ENCODE measurements around the gene SIT1. TPM values are rescaled to one million over a fixed set of nuclear protein-coding genes. Genes with fewer than 3 reads are reported as not detected.

Gene SIT1
- total RNA-seq, 4 donors from 2014 or later: not detected

DNA sequence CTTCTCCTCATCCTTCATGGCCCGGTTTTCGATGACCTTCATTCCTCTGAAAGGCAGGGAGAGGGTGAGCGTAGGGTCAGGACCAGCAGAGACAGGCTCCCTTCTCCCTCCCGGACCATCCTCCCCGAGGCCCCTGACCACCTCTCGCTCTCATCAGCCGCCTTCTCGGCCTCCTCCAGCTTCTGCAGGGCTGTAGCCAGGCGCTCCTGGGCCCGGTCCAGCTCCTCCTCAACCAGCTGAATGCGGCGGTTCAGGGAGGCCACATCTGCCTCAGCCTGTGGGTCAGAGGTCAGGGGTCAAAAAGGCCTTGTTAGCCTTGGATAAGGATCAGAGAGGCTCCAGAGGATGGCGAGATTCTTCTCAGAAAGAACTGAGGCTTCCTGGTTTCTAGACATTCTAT is 34.8 kb upstream of the SIT1 start:
- intact Hi-C loops (cut with DNase I; ENCODE audit: low total_unique reads): no loop called here
- H3K4me3 ChIP-seq (ENCODE audit: low read depth, poor library complexity, severe bottlenecking): no peak overlapping the region

GRCh38 chr9:35684921-35685320 is 34.2 kb upstream of the SIT1 start:
- H3K4me3 ChIP-seq (ENCODE audit: low read depth, poor library complexity, severe bottlenecking): no peak overlapping the region
- no peak for DNase-seq (ENCODE audit: low spot score in 2 of 2)
- WGBS, 2 donors: 95 to 96% methylated on average over 10 of the region's 10 CpGs
- TF ChIP-seq POLR2A (IDR thresholded peaks at IDR 0.05) (no peak), CTCF (IDR thresholded peaks at IDR 0.05) (no peak)
- intact Hi-C loops (cut with DNase I; ENCODE audit: low total_unique reads): no loop called here

More for the DNA sequence above, 34.8 kb upstream of the SIT1 start:
- DNase-seq (ENCODE audit: low spot score in 2 of 2): no peak
- WGBS, 2 donors: 83 to 86% methylated on average over 13 of the region's 13 CpGs
- TF ChIP-seq CTCF (IDR thresholded peaks at IDR 0.05) (no peak), POLR2A (IDR thresholded peaks at IDR 0.05) (no peak)

GRCh38 chr9:35683323-35683722 is 32.6 kb upstream of the SIT1 start:
- intact Hi-C loops (cut with DNase I; ENCODE audit: low total_unique reads): no loop called here
- no peak for DNase-seq (ENCODE audit: low spot score in 2 of 2)
- H3K4me3 ChIP-seq (ENCODE audit: low read depth, poor library complexity, severe bottlenecking): no peak overlapping the region
- TF ChIP-seq CTCF (IDR thresholded peaks at IDR 0.05) (no peak), POLR2A (IDR thresholded peaks at IDR 0.05) (no peak)
- 74 to 76% methylated on average over 2 of the region's 2 CpGs for WGBS, 2 donors

- no peak overlapping the region for H3K4me3 ChIP-seq (ENCODE audit: low read depth, poor library complexity, severe bottlenecking)
- intact Hi-C loops (cut with DNase I; ENCODE audit: low total_unique reads): no loop called here
- 83 to 92% methylated on average over 10 of the region's 10 CpGs for WGBS, 2 donors
Measured at GRCh38 chr9:35682520-35683315, 32.0 kb upstream of the SIT1 start.

GRCh38 chr9:35682051-35682450 is 31.3 kb upstream of the SIT1 start:
- 80 to 85% methylated on average over 6 of the region's 6 CpGs for WGBS, 2 donors
- DNase-seq (ENCODE audit: low spot score in 2 of 2): no peak
- TF ChIP-seq POLR2A (IDR thresholded peaks at IDR 0.05) (no peak), CTCF (IDR thresholded peaks at IDR 0.05) (no peak)
- intact Hi-C loops (cut with DNase I; ENCODE audit: low total_unique reads): no loop called here
- no peak overlapping the region for H3K4me3 ChIP-seq (ENCODE audit: low read depth, poor library complexity, severe bottlenecking)

More at GRCh38 chr9:35682520-35683315, 32.0 kb upstream of the SIT1 start:
- TF ChIP-seq POLR2A (IDR thresholded peaks at IDR 0.05) (no peak), CTCF (IDR thresholded peaks at IDR 0.05) (no peak)
- DNase-seq (ENCODE audit: low spot score in 2 of 2): no peak

Data from lower leg skin (tissue), 4 donors.